ENCODE measurements around the gene GDNF. TPM values are rescaled to one million over a fixed set of nuclear protein-coding genes. Genes with fewer than 3 reads are reported as not detected.

GDNF gene
- total RNA-seq, 1 experiment from 2014 or later = 0.85 TPM

DNA sequence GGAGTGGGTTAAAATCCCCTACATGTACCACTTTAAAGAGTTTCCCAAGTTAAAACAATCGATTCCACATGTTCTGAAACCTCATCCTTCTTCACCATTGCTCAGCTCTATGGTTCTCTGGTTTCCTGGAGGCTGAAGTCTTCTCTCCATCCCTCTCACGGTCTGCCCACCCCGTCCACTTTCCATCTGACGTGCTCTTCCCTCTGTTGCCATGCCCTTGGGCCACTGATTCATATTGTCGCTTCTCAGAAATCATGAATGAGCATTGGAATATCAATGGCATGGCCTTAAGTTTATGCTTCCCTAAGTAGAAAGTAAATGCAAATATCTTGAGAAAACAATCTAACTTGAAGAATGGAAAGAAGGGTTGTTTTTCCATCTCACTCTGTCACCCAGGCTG lies 30.9 kb downstream of the GDNF start:
- no peak overlapping the region for H3K27ac ChIP-seq
- H3K36me3 ChIP-seq (ENCODE audit: low read depth) = no peaks in the 10 kb centered on the region
- CTCF ChIA-PET = no interaction called here
- no peak overlapping the region for H3K4me3 ChIP-seq
- H3F3A ChIP-seq (ENCODE audit: insufficient read depth, low read depth) = no peaks in the 10 kb centered on the region
- no peak for TF ChIP-seq EZH2 (IDR thresholded peaks at IDR 0.05; ENCODE audit: low read depth)
- no peak for TF ChIP-seq CTCF (conservative IDR thresholded peaks at IDR 0.05)
- H3K79me2 ChIP-seq (ENCODE audit: low read depth) = no peaks in the 10 kb centered on the region
- H3K9me3 ChIP-seq (ENCODE audit: insufficient read depth, low read depth) = peaks cover 7% of the 10 kb centered on the region; the same call in 1 of the 2 replicates
- no peaks in the 10 kb centered on the region for H4K20me1 ChIP-seq (ENCODE audit: insufficient read depth)
- intact Hi-C loops (cut with micrococcal nuclease; ENCODE audit: unreplicated experiment) = no loop called here
- H3K9me2 ChIP-seq (ENCODE audit: insufficient read depth) = no peaks in the 10 kb centered on the region
- BruUV-seq (replicated peaks) = no TSS peak
- H3K4me2 ChIP-seq = no peak overlapping the region
- no peaks in the 10 kb centered on the region for H3K4me1 ChIP-seq (replicated peaks; ENCODE audit: insufficient read depth)
- POLR2A ChIA-PET (ENCODE audit: unreplicated experiment) = no interaction called here
- DNase-seq = no peak
- no peak overlapping the region for H2AFZ ChIP-seq
- no peaks in the 10 kb centered on the region for H3K27me3 ChIP-seq (ENCODE audit: insufficient read depth, low read depth)

GRCh38 chr5:37807621-37808301 lies 32.1 kb downstream of the GDNF start:
- POLR2A ChIA-PET (ENCODE audit: unreplicated experiment) = no interaction called here
- no peaks in the 10 kb centered on the region for H4K20me1 ChIP-seq (ENCODE audit: insufficient read depth)
- CTCF ChIA-PET = no interaction called here
- H3K9me3 ChIP-seq (ENCODE audit: insufficient read depth, low read depth) = peaks cover 3% of the 10 kb centered on the region; the same call in 1 of the 2 replicates
- no peaks in the 10 kb centered on the region for H3K27me3 ChIP-seq (ENCODE audit: insufficient read depth, low read depth)
- H3K36me3 ChIP-seq (ENCODE audit: low read depth) = no peaks in the 10 kb centered on the region
- no TSS peak for BruUV-seq (replicated peaks)
- no peaks in the 10 kb centered on the region for H3K79me2 ChIP-seq (ENCODE audit: low read depth)
- DNase-seq = no peak
- intact Hi-C loops (cut with micrococcal nuclease; ENCODE audit: unreplicated experiment) = no loop called here
- H3F3A ChIP-seq (ENCODE audit: insufficient read depth, low read depth) = no peaks in the 10 kb centered on the region
- H2AFZ ChIP-seq = no peak overlapping the region
- H3K4me1 ChIP-seq (replicated peaks; ENCODE audit: insufficient read depth) = no peaks in the 10 kb centered on the region
- H3K9me2 ChIP-seq (ENCODE audit: insufficient read depth) = no peaks in the 10 kb centered on the region
- H3K4me3 ChIP-seq = no peak overlapping the region
- TF ChIP-seq EZH2 (IDR thresholded peaks at IDR 0.05; ENCODE audit: low read depth) (no peak), CTCF (conservative IDR thresholded peaks at IDR 0.05) (no peak)
- no peak overlapping the region for H3K4me2 ChIP-seq
- H3K27ac ChIP-seq = no peak overlapping the region

DNA sequence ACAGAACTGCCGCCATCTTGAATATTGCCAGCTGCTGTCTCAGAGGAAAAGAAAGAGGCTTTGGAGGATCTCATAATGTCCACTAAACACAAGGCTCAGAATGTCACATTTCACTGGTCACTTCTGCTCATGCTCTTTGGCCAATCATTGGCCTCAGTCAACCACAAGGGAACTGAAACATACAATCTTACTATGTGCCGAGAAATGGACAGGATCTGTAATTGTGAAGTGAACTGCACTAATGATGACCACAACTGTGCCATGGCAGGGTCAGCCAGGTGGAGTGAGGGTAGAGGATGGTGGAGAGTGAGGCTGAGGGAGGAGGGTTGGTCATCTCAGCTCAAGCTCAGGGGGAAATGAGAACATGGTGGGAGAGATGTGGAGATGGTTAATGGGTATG lies 32.8 kb downstream of the GDNF start:
- no TSS peak for BruUV-seq (replicated peaks)
- H3K9me2 ChIP-seq (ENCODE audit: insufficient read depth) = no peaks in the 10 kb centered on the region
- ChIA-PET POLR2A (ENCODE audit: unreplicated experiment) (no interaction called here), CTCF (no interaction called here)
- H3K4me3 ChIP-seq = no peak overlapping the region
- no peaks in the 10 kb centered on the region for H3K27me3 ChIP-seq (ENCODE audit: insufficient read depth, low read depth)
- no peaks in the 10 kb centered on the region for H3K4me1 ChIP-seq (replicated peaks; ENCODE audit: insufficient read depth)
- H4K20me1 ChIP-seq (ENCODE audit: insufficient read depth) = no peaks in the 10 kb centered on the region
- no peak for TF ChIP-seq EZH2 (IDR thresholded peaks at IDR 0.05; ENCODE audit: low read depth)
- TF ChIP-seq CTCF (conservative IDR thresholded peaks at IDR 0.05) = no peak
- peak overlapping the region; percentile 7; the same call in 1 of the 2 replicates for H2AFZ ChIP-seq
- peaks cover 3% of the 10 kb centered on the region; the same call in 1 of the 2 replicates for H3K9me3 ChIP-seq (ENCODE audit: insufficient read depth, low read depth)
- no peak overlapping the region for H3K27ac ChIP-seq
- intact Hi-C loops (cut with micrococcal nuclease; ENCODE audit: unreplicated experiment) = no loop called here
- H3K36me3 ChIP-seq (ENCODE audit: low read depth) = no peaks in the 10 kb centered on the region
- DNase-seq = no peak
- no peaks in the 10 kb centered on the region for H3F3A ChIP-seq (ENCODE audit: insufficient read depth, low read depth)
- H3K4me2 ChIP-seq = no peak overlapping the region
- no peaks in the 10 kb centered on the region for H3K79me2 ChIP-seq (ENCODE audit: low read depth)
